Stimulated activated CD4-positive, alpha-beta T cell treated with anti-CD3 and anti-CD28 coated beads, TNF-alpha, amount 100 ng/mL, for 1 hour (primary cell): ENCODE measurements around the gene RAD51D.
"Not testable (repeated sequence)": the region's sequence is repeated elsewhere in the genome, so short reads cannot be mapped to it uniquely, and the experiment has no call there.

ENCODE experiments used
- DNase-seq, 3 donors: peaks; one replicate each; pipeline ENCODE4 v3.0.0-alpha.2; 2020; ENCODE audit warnings: low read depth in 3 of 3, low spot score in 1 of 3

The RAD51D gene

DNA sequence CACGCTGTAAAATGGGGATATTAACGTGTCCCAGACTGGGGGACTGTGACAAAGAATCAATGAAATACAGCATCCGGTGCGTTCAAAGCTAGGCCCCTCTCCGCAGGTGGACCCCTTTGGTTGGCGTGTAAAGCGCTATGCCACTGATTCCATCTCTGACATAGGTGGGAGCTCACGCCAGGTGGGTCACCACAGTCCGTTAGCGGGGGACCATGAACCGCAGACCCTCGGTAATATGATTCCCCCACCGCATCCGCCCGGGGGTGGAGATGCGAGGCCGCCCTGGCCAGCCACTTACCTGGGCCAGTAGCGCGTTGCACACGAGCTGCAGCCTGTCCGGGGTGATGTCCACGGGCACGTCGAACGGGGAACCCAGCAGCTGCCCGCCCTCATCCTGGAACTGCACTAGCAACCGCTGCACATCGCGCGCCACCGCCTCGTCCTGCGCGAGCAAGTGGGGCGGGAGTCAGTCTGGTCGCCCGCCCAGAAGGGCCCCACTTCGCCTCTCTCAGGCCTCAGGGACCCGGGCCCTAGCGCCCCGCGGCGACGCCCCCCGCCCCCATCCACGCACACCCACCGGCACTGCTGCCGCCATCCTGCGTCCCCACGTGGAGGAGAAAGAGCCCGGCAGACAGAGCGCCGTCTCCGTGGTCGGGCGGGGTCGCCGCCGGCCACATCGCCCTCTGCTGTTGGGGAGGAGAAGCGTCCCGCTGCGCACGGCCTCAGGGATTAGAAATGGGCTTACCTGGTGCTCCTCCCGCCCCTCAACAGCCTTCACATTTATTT lies 22.2 kb upstream of the RAD51D start, which contains the start of gene NLE1:
Gene NLE1, minus strand, starts transcription at position 623 of the 786 bp plus-strand sequence. Its CDS starts 28 bp downstream, at position 595.
- peak; percentile 68 to 90 (median 77) for DNase-seq

- no peak for DNase-seq
These were observed 18.6 kb upstream of the RAD51D start for GRCh38 chr17:35138218-35138617.

GRCh38 chr17:35135322-35135721 lies 15.7 kb upstream of the RAD51D start:
- no peak for DNase-seq

- no peak for DNase-seq
These were observed 13.3 kb upstream of the RAD51D start for GRCh38 chr17:35132816-35133550.

DNA sequence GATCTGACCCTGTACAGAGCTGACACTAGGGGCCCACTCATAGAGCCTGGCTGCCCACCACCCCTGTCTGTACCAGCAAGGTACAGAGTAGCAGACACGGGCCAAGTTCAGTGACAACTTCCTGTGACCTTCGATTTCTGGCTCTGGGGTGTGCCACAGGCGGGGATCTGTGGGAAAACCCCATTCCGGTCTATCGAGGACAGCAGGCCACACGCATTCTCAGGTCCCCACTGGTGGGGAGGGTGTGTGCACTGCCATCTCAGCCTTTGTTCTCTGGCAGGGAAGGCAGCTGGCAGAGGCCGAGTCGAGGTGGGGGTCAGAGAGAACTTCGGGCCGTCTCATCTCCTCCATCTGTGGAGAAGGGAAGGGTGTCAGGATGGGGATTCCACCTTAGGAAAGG lies 12.4 kb upstream of the RAD51D start:
- DNase-seq, result no peak

DNA sequence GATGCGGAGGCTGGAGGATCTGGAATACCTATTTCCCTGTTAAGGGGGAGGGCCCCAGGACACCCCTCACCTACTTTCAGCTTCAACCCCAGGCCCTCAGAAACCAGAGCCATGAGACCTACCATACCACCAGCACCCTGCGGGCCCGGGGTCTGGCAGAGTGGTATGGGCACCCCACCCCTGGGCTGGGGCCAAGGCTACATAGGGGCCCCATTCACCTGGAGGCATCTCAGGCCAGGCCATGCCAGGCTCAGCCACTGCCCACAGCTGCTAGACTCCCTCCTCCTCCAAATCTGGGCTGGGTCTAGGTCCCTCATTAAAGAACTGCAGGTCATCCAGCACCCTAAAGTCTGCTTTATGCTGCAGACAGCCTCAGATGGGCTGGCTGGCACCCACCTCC lies 10.7 kb upstream of the RAD51D start:
- no peak for DNase-seq

- no peak for DNase-seq
These were observed 10.3 kb upstream of the RAD51D start for GRCh38 chr17:35129973-35130351.

- no peak for DNase-seq
These were observed 9.7 kb upstream of the RAD51D start for GRCh38 chr17:35129154-35129972.

- no peak for DNase-seq
These were observed 8.3 kb upstream of the RAD51D start for GRCh38 chr17:35127751-35128514.

- no peak for DNase-seq
These were observed 1.7 kb upstream of the RAD51D start, which contains the start of gene FNDC8 for GRCh38 chr17:35121315-35121714. Gene FNDC8 (plus strand): TSS chr17:35121615. CDS start chr17:35121694, 79 bp downstream.

DNA sequence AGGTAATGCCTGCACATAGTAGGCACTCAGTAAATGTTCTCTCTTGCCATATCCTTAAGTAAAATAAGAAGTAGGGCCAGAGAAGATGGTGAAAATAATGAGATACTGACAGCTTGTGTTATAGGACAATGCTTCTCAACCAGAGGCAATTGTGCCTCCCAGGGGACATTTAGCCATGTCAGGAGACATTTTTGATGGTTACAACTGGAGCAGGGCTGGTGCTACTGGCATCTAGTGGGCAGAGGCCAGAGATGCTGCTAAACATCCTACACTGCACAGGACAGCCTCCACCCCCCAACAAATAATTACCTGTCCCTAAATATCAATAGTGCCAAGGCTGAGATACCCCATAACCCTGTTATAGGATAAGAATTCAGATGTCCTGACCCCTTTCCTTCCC lies 1.7 kb downstream of the RAD51D start:
- no peak for DNase-seq

- DNase-seq, result no peak
These were observed 2.8 kb downstream of the RAD51D start for GRCh38 chr17:35116845-35117244.

GRCh38 chr17:35110791-35111190 lies 8.9 kb downstream of the RAD51D start:
- DNase-seq, result not testable (repeated sequence)

DNA sequence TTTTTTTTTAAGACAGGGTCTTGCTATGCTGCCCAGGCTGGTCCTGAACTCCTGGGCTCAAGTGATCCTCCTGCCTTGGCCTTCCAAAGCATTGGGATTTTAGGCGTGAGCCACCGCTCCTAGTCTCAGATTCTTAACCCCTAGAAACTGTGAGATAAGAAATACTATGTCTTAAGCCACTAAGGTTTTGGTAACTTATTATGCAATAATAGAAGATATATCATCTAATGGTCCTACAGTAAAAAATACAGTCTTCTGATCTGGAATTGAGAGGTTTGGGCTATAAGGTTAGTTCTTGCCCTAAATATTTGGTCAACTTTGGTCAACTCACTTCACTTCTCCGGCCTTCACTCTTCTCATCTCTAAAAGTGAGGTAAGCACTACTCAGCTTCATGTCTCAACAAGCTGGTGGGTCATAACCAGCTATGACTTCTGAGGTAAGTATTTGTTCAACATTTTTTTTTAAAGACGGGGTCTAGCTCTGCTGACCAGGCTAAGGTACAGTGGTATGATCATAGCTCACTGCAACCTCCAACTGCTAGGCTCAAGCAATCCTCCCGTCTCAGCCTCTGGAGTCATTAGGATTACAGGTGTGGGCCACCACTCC lies 14.7 kb downstream of the RAD51D start:
- no peak for DNase-seq

DNA sequence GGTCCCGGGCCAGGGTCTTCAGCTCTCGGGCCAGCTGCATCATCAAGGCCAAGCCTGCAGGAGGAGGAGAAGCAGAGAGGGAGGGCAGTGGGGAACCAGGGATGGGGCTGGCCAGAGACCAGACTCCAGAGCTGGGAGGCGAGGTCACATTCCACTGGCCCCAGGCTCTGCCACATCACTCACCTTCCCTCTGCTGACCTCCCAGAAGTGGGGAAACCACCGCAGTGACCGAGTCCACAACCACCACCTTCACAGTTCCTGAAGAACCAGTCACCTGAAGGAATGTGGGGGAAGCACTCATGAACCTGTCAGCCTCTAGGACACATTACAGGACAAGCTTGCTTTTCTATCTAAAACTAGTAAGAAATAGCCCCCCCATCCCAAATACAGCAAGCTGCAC lies 16.4 kb downstream of the RAD51D start:
- no peak for DNase-seq

DNA sequence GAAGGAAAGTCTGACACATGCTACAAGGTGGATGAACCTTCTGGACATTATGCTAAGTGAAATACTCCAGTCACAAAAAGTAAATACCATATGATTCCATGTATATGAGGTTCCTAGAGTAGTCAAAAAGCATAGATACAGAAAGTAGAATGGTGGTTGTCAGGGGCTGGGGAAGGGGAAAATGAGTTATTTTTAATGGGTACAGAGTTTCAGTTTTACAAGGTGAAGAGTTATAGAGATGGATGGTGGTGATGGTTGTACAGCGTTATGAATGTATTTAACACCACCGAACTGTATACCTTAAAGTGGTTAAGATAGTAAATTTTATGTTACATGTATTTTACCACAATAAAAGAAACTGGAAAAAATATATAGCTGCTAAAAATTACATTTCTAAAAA lies 17.9 kb downstream of the RAD51D start:
- no peak for DNase-seq

- no peak for DNase-seq
These were observed 18.6 kb downstream of the RAD51D start for GRCh38 chr17:35101036-35101435.

DNA sequence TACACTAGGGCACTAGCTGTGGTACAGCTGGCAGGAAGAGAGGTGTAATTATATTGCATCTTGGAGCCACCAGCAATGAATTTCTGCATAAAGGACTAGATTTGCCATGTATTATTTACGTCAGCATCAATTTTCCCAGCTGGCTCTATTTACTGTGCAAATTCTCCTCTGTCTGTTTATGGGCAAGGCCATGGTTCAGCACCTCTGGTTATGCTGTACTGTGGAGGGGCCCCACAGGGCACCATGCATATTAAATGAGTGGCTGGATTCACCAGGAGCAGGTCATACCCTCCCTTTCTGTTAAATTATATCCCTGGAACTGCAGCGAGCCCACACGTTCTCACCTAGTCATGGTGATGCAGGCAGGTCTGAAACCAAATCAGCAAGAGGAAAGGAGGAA lies 19.8 kb downstream of the RAD51D start:
- DNase-seq, result no peak

DNA sequence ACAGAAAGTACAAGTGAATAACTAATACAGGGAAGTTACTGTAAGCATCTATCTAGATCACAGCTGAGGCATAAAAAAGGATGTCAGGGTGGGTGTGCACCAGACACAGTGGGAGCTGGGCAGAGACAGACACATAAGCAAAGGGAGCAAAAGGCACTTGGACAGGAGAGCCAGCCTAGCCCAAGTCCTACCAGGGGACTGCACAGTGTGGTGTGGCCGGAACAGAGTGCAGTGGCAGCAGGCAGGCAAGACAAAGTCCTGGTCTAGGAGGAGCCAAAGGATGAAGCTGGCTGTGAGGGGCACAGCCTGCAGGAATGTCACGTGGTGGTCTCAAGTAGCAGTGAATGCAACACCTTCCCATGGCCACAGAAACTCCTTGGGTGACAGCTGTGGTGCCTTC lies 21.9 kb downstream of the RAD51D start:
- DNase-seq, result no peak

- no peak for DNase-seq
These were observed 23.9 kb downstream of the RAD51D start for GRCh38 chr17:35095741-35096140.
